Measurements from ENCODE around the gene TRAF3.

TRAF3 gene

DNA sequence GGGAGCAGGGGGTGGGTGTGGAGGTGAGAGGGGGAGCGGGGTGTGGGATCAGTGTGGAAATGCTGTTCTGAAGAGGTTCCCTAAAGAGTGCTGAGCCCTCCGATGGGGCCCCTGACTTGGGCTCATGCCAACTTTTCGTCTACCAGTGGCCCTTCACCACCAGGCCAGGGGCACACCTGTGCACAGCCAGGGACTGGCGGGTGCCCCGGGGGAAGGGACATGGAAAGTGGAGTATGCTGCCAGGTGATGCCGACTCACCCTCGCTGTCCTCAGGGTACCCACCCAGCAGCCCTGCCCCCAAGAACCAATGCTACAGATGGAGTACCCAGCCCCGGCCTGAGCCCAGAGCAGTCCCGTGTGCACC is 171.4 kb downstream of the TRAF3 start:
- no peak for DNase-seq (ENCODE audit: low read depth)
- no peak overlapping the region for H3K4me3 ChIP-seq (ENCODE audit: low read length)
- TF ChIP-seq, protein P1, sequence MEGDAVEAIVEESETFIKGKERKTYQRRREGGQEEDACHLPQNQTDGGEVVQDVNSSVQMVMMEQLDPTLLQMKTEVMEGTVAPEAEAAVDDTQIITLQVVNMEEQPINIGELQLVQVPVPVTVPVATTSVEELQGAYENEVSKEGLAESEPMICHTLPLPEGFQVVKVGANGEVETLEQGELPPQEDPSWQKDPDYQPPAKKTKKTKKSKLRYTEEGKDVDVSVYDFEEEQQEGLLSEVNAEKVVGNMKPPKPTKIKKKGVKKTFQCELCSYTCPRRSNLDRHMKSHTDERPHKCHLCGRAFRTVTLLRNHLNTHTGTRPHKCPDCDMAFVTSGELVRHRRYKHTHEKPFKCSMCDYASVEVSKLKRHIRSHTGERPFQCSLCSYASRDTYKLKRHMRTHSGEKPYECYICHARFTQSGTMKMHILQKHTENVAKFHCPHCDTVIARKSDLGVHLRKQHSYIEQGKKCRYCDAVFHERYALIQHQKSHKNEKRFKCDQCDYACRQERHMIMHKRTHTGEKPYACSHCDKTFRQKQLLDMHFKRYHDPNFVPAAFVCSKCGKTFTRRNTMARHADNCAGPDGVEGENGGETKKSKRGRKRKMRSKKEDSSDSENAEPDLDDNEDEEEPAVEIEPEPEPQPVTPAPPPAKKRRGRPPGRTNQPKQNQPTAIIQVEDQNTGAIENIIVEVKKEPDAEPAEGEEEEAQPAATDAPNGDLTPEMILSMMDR (IDR thresholded peaks at IDR 0.05; ENCODE audit: insufficient read depth, low read depth, low read length, missing control alignments) = no peak

DNA sequence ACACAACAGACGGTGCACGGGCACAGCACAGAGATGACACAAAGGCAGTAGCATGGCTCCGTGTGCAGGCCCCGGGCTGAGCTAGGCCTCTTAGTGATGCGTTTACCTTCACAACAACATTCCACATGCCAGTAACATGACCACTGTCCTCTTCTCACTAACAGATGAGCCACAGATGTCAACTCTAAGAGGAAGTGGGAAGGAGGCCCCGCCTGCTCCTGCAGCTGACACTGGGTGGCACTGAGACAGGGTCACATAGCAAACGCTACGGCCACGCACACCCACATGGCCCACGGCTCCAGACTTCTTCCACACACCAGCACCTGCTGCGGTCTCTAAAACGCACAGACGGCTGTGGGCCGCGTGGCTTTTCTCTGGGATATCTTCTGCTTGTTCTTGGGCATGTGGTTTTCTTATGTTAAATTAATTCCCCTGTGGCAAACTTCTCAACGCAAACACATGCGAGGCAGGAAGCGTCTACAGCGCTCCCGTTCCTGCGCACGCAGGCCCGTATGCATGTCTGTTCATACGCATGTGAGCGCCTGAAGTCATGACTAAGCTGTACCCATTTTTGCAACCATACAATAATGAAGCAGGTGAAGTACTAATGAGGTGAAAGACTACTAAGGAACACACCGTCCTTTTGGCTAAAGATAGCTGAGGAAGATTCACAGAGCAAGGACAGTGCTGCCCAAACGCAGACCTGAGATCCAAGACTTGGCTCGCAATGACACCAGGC is 172.0 kb downstream of the TRAF3 start:
- TF ChIP-seq, protein P1 (IDR thresholded peaks at IDR 0.05; ENCODE audit: insufficient read depth, low read depth, low read length, missing control alignments) = no peak
- no peak overlapping the region for H3K4me3 ChIP-seq (ENCODE audit: low read length)
- DNase-seq (ENCODE audit: low read depth) = no peak

DNA sequence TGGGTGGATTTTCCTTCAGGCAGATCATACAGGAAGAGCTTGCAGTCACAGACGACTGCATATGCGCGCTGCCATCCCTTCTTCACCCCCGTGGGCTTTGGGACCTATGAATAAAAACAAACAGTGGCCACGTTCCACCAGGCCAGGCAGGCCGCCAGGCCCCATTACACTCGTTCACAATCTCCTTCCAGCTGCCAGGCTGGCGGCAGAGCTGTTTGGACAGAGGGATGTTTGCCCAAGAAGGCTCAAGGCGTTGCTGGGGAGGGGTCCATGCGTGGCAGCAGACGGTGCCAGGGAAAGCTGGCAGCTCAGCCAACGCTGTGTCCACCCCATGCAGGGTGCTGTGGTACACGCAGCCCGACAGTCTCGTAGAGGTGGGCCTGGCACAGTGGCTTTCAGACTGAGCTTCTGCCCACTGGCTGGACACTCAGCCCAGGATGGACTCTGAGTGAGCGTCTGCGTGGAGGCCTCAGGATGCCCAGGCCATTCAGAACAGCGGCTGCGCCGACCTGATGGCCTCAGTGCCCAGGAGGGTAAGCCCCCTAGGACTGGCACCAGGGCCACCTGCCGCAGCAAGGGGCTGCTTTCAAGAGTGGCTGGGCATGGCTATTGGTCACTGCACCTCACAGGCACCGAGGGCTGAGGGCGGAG is 172.7 kb downstream of the TRAF3 start:
- H3K4me3 ChIP-seq (ENCODE audit: low read length) = no peak overlapping the region
- DNase-seq (ENCODE audit: low read depth) = no peak
- TF ChIP-seq, protein P1 (IDR thresholded peaks at IDR 0.05; ENCODE audit: insufficient read depth, low read depth, low read length, missing control alignments) = no peak

DNA sequence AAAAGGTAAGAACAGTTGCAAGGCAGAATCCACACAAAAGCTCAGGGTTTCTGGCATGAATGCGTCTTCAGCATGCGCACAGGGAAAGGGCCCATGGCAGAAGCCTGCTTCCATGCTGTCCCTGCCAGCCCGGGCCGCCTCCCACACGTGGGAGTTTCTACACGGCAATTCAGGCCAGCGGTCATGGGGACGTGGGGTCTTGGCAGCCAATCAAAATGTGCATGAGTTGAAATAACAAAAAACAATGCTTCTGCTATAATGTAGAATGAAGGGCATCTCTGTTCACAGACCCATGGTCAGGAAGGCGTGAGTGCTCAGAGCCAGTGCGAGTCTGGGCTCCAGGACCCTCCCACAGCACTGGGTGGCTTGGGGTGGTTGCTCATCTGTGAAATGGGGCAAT is 173.8 kb downstream of the TRAF3 start:
- TF ChIP-seq, protein P1 (IDR thresholded peaks at IDR 0.05; ENCODE audit: insufficient read depth, low read depth, low read length, missing control alignments) = no peak
- H3K4me3 ChIP-seq (ENCODE audit: low read length) = no peak overlapping the region
- DNase-seq (ENCODE audit: low read depth) = no peak

DNA sequence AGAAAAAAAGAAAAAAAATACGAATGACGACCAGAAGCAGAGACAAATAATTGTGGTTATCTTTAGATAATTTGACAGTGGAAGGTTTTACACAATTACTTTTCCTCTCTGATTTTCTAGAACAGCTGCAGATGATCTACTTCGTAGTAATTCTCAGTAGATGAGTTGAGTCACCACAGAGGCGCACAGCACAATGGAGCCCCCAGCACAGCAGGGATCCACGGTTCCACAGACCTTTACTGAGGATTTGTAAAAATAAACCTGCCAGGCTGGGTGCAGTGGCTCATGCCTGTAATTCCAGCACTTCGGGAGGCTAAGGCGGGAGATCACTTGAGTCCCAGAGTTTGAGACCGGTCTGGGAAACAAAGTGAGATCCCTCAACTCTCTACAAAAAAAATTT is 174.6 kb downstream of the TRAF3 start:
- no peak overlapping the region for H3K4me3 ChIP-seq (ENCODE audit: low read length)
- no peak for DNase-seq (ENCODE audit: low read depth)
- TF ChIP-seq, protein P1 (IDR thresholded peaks at IDR 0.05; ENCODE audit: insufficient read depth, low read depth, low read length, missing control alignments) = no peak

DNA sequence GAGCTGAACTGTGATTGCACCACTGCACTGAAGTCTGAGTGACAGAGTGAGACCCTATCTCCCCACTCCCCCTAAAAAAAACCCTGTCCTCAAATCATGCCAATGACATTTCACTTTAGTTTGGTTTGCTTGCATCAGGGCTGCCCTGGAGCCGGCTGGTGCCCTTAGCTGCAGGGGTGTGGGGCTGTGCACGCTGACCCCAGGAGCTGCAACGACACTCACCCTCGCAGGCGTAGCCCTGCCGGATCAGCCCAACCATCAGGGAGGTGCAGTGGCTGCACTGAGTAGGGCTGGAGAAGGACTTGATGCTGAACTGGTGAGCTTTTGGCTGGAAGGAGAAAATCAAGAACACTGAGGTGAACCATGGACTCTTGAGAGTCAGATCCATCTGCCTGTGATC is 175.0 kb downstream of the TRAF3 start:
- DNase-seq (ENCODE audit: low read depth) = no peak
- no peak overlapping the region for H3K4me3 ChIP-seq (ENCODE audit: low read length)
- TF ChIP-seq, protein P1 (IDR thresholded peaks at IDR 0.05; ENCODE audit: insufficient read depth, low read depth, low read length, missing control alignments) = no peak

DNA sequence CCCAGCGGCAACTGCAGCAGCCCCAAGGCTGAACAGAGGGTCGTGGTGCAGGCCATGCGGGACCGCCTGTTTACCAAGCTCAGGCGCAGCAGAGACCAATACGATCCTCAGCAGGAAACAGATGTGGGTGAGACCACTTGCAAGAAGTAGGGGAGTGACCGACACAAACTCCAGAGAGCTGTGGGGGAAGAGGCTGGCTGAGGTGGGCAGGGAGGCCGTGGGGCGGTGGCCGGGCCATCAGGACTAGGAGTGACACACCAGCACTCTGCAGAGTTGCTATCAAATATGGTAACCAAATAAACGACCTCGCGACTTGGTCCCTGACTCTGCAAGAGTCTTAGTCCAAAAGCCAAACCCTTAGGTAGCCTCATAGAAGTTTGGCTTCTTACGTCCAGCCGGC is 175.9 kb downstream of the TRAF3 start:
- DNase-seq (ENCODE audit: low read depth) = no peak
- TF ChIP-seq, protein P1 (IDR thresholded peaks at IDR 0.05; ENCODE audit: insufficient read depth, low read depth, low read length, missing control alignments) = no peak

More for the DNA sequence above, 175.9 kb downstream of the TRAF3 start:
- no peak overlapping the region for H3K4me3 ChIP-seq (ENCODE audit: low read length)
